Thyroid gland (tissue), 4 donors: ENCODE results near the gene CCDC188. TPM values are rescaled to one million over a fixed set of nuclear protein-coding genes. Genes with fewer than 3 reads are reported as not detected.

Experiments
- DNase-seq, 2 donors: peaks; one replicate each; pipeline ENCODE4 v3.0.0-alpha.2; 2019
- H3K27ac ChIP-seq, 3 donors: fragments of 200-600 bp; sonication (generic); 1 replicate in 2 of 3; 2 replicates in 1 of 3; pipeline ENCODE4 v1.5.1; 2016 to 2019; ENCODE audit warnings: mild to moderate bottlenecking in 1 of 3, moderate library complexity in 1 of 3
- H3K27me3 ChIP-seq: fragments of 200-600 bp; sonication (generic); one replicate; pipeline ENCODE4 v1.5.1; 2019
- H3K36me3 ChIP-seq, 2 donors: fragments of 200-600 bp; sonication (generic); one replicate each; pipeline ENCODE4 v1.5.1; 2016 to 2019
- H3K4me1 ChIP-seq, 2 donors: fragments of 200-600 bp; sonication (generic); one replicate each; pipeline ENCODE4 v1.5.1; 2017 to 2019
- H3K4me3 ChIP-seq, 3 donors: fragments of 200-600 bp; sonication (generic); replicated peaks in 1 of 3; 1 replicate in 2 of 3; 2 replicates in 1 of 3; pipeline ENCODE4 v1.5.1; 2016; ENCODE audit warnings: mild to moderate bottlenecking in 1 of 3
- H3K9me3 ChIP-seq: fragments of 200-600 bp; sonication (generic); one replicate; pipeline ENCODE4 v1.5.1; 2017
- CTCF ChIP-seq, 6 experiments: fragments of 200-600 bp in 3 of 6; fragments of 450-650 bp in 3 of 6; sonication (generic) in 3 of 6; IDR thresholded peaks; one replicate each; pipeline ENCODE4 v1.5.1; 2016 to 2019; ENCODE audit warnings: antibody characterized with exemption in 6 of 6, mild to moderate bottlenecking in 2 of 6, inconsistent platforms in 1 of 6, moderate library complexity in 1 of 6
- POLR2A ChIP-seq, 2 donors: fragments of 450-650 bp; IDR thresholded peaks; one replicate each; pipeline ENCODE4 v1.6.1; 2017; ENCODE audit warnings: antibody characterized with exemption in 2 of 2, mild to moderate bottlenecking in 2 of 2, moderate library complexity in 1 of 2
- WGBS, 2 donors: methylation state at CpG; one replicate each; pipeline ENCODE4 v1.1.5; 2017; 5-methylcytosine and 5-hydroxymethylcytosine counted together
- intact Hi-C: fragments of 100-400 bp; cut with DNase I; formaldehyde crosslinking; loops from one replicate; pipeline ENCODE4 v1.15.1; 2023
- total RNA-seq, 4 donors: library from RNA; depleted of rRNA; stranded (reverse); fragments of >200 nt; gene quantifications; one replicate each; pipeline ENCODE4 v1.2.3, GENCODE V29; 2016

Gene CCDC188
- total RNA-seq, 4 donors from 2014 or later = 0.39 to 2.1 TPM; not detected in 2

GRCh38 chr22:20174785-20175596, 24.1 kb upstream of the CCDC188 start:
- intact Hi-C loops = no loop called here
- WGBS, 2 donors = 69 to 79% methylated on average over 10 to 15 of the region's 19 CpGs
- no peak for DNase-seq
- no peak overlapping the region for H3K27ac ChIP-seq
- no peaks in the 10 kb centered on the region for H3K27me3 ChIP-seq
- H3K4me1 ChIP-seq = no peaks in the 10 kb centered on the region
- no peak overlapping the region for H3K4me3 ChIP-seq
- H3K9me3 ChIP-seq = no peaks in the 10 kb centered on the region
- TF ChIP-seq POLR2A (IDR thresholded peaks at IDR 0.05) (no peak), CTCF (IDR thresholded peaks at IDR 0.05) (peak in 1 of 6 experiments; percentile 37)
- no peaks in the 10 kb centered on the region for H3K36me3 ChIP-seq

GRCh38 chr22:20173772-20174171, 22.9 kb upstream of the CCDC188 start:
- Histone ChIP-seq H3K9me3 (no peaks in the 10 kb centered on the region), H3K27me3 (no peaks in the 10 kb centered on the region), H3K27ac (no peak overlapping the region), H3K4me3 (no peak overlapping the region), H3K36me3 (no peaks in the 10 kb centered on the region), H3K4me1 (no peaks in the 10 kb centered on the region)
- WGBS, 2 donors = 53% methylated on average over 4 to 5 of the region's 10 CpGs
- no peak for TF ChIP-seq CTCF (IDR thresholded peaks at IDR 0.05)
- no peak for TF ChIP-seq POLR2A (IDR thresholded peaks at IDR 0.05)
- DNase-seq = no peak
- intact Hi-C loops = no loop called here

- intact Hi-C loops = no loop called here
- Histone ChIP-seq H3K9me3 (no peaks in the 10 kb centered on the region), H3K27ac (no peak overlapping the region), H3K4me1 (no peaks in the 10 kb centered on the region), H3K4me3 (no peak overlapping the region), H3K27me3 (no peaks in the 10 kb centered on the region), H3K36me3 (no peaks in the 10 kb centered on the region)
- DNase-seq = no peak
- 95 to 100% methylated on average over 3 to 4 of the region's 11 CpGs for WGBS, 2 donors
- TF ChIP-seq POLR2A (IDR thresholded peaks at IDR 0.05) (no peak), CTCF (IDR thresholded peaks at IDR 0.05) (no peak)
Measured at GRCh38 chr22:20173246-20173645, 22.4 kb upstream of the CCDC188 start.

GRCh38 chr22:20172141-20172613, 21.3 kb upstream of the CCDC188 start:
- no peak overlapping the region for H3K4me3 ChIP-seq
- no peaks in the 10 kb centered on the region for H3K9me3 ChIP-seq
- H3K4me1 ChIP-seq = no peaks in the 10 kb centered on the region
- intact Hi-C loops = no loop called here
- TF ChIP-seq CTCF (IDR thresholded peaks at IDR 0.05) = no peak
- TF ChIP-seq POLR2A (IDR thresholded peaks at IDR 0.05) = no peak
- no peak for DNase-seq
- H3K27me3 ChIP-seq = no peaks in the 10 kb centered on the region
- H3K36me3 ChIP-seq = no peaks in the 10 kb centered on the region
- H3K27ac ChIP-seq = no peak overlapping the region
- 87 to 94% methylated on average over 8 to 10 of the region's 10 CpGs for WGBS, 2 donors
